PC-3 (cell line): ENCODE data around the gene EIF2B5. TPM values are rescaled to one million over a fixed set of nuclear protein-coding genes. Genes with fewer than 3 reads are reported as not detected.

Experiments
- ATAC-seq: fragments of 200-7000 bp; cut with Tn5 transposase; 2 replicates; pipeline ENCODE4 v1.9.1; 2020; ENCODE audit warnings: mild to moderate bottlenecking, moderate library complexity
- BruUV-seq: library from RNA; stranded (reverse); fragments of 400-500 nt; replicated peaks from 2 replicates; lab custom pipeline; 2021; lab: Mats Ljungman, UMichigan
- CTCF ChIA-PET: fragments of 300-600 bp; sonication (Branson Sonifier 250); formaldehyde crosslinking; loops from one replicate; lab custom pipeline; 2022; ENCODE audit warnings: antibody characterized with exemption; lab: Charles Lee
- POLR2A ChIA-PET: fragments of 300-600 bp; sonication (Branson Sonifier 250); formaldehyde crosslinking; loops from one replicate; lab custom pipeline; 2022; ENCODE audit warnings: antibody characterized with exemption; ENCODE audit not compliant: unreplicated experiment; lab: Charles Lee
- DNase-seq: peaks from one replicate; pipeline ENCODE4 v3.0.0-alpha.2; 2015
- H2AFZ ChIP-seq: fragments of 300-600 bp; sonication (generic); 2 replicates; pipeline ENCODE4 v1.6.0; 2016; ENCODE audit warnings: antibody characterized with exemption, low read length
- H3F3A ChIP-seq: fragments of 300-600 bp; sonication (generic); one replicate; pipeline ENCODE4 v1.6.0; 2017; ENCODE audit warnings: antibody characterized with exemption, low read length, control low read depth, mild to moderate bottlenecking; ENCODE audit not compliant: unreplicated experiment
- H3K27ac ChIP-seq: fragments of 300-600 bp; sonication (generic); 2 replicates; pipeline ENCODE4 v1.5.1; 2016; ENCODE audit warnings: mild to moderate bottlenecking, low read length
- H3K27me3 ChIP-seq: fragments of 300-600 bp; sonication (generic); 2 replicates; pipeline ENCODE4 v1.6.1; 2016; ENCODE audit warnings: low read length, mixed read lengths
- H3K36me3 ChIP-seq: fragments of 300-600 bp; sonication (generic); 2 replicates; pipeline ENCODE4 v1.6.1; 2016; ENCODE audit warnings: low read depth, mixed run types, low read length, mixed read lengths
- H3K4me1 ChIP-seq: fragments of 300-600 bp; sonication (generic); 2 replicates; pipeline ENCODE4 v1.5.1; 2016; ENCODE audit warnings: low read length; ENCODE audit not compliant: insufficient read depth
- H3K4me2 ChIP-seq: fragments of 300-600 bp; sonication (generic); 2 replicates; pipeline ENCODE4 v1.6.0; 2016; ENCODE audit warnings: low read length
- H3K4me3 ChIP-seq: fragments of 300-600 bp; sonication (generic); 2 replicates; pipeline ENCODE4 v1.5.1; 2016; ENCODE audit warnings: mild to moderate bottlenecking, low read length, mixed read lengths
- H3K79me2 ChIP-seq: fragments of 300-600 bp; sonication (generic); 2 replicates; pipeline ENCODE4 v1.6.1; 2017; ENCODE audit warnings: low read length, mixed read lengths
- H3K9ac ChIP-seq: fragments of 300-600 bp; sonication (generic); 2 replicates; pipeline ENCODE4 v1.6.0; 2016; ENCODE audit warnings: mild to moderate bottlenecking, low read length
- H3K9me2 ChIP-seq: fragments of 300-600 bp; sonication (generic); replicated peaks from 2 replicates; pipeline ENCODE4 v1.6.1; 2016; ENCODE audit warnings: mixed run types, low read length, mixed read lengths
- H3K9me3 ChIP-seq: fragments of 300-600 bp; sonication (generic); 2 replicates; pipeline ENCODE4 v1.6.1; 2016; ENCODE audit warnings: low read length, mixed read lengths
- H4K20me1 ChIP-seq: fragments of 300-600 bp; sonication (generic); 2 replicates; pipeline ENCODE4 v1.6.1; 2016; ENCODE audit warnings: low read length, mixed read lengths
- EZH2 ChIP-seq: fragments of 300-600 bp; sonication (generic); IDR thresholded peaks from one replicate; pipeline ENCODE4 v1.6.1; 2017; ENCODE audit warnings: antibody characterized with exemption, mild to moderate bottlenecking, low read length; ENCODE audit not compliant: unreplicated experiment
- EZH2phosphoT487 ChIP-seq: fragments of 300-600 bp; sonication (generic); IDR thresholded peaks from 2 replicates; pipeline ENCODE4 v1.6.1; 2018; ENCODE audit warnings: mild to moderate bottlenecking, antibody characterized with exemption, low read length, borderline replicate concordance
- intact Hi-C: fragments of 100-400 bp; cut with micrococcal nuclease; formaldehyde crosslinking; loops from 2 replicates; pipeline ENCODE4 v1.9.0; 2023
- total RNA-seq: library from RNA; depleted of rRNA; stranded (reverse); fragments of >200 nt; gene quantifications from 2 replicates; pipeline ENCODE4 v1.2.3, GENCODE V29; 2014
- TF ChIP-seq, protein P1 (sequence below): fragments of 300-600 bp; sonication (generic); conservative IDR thresholded peaks from 2 replicates; pipeline ENCODE4 v1.5.1; 2017; ENCODE audit warnings: antibody characterized with exemption, low read depth, mild to moderate bottlenecking, low read length

EIF2B5 gene
- total RNA-seq, 1 experiment from 2014 or later = 51.3 TPM

DNA sequence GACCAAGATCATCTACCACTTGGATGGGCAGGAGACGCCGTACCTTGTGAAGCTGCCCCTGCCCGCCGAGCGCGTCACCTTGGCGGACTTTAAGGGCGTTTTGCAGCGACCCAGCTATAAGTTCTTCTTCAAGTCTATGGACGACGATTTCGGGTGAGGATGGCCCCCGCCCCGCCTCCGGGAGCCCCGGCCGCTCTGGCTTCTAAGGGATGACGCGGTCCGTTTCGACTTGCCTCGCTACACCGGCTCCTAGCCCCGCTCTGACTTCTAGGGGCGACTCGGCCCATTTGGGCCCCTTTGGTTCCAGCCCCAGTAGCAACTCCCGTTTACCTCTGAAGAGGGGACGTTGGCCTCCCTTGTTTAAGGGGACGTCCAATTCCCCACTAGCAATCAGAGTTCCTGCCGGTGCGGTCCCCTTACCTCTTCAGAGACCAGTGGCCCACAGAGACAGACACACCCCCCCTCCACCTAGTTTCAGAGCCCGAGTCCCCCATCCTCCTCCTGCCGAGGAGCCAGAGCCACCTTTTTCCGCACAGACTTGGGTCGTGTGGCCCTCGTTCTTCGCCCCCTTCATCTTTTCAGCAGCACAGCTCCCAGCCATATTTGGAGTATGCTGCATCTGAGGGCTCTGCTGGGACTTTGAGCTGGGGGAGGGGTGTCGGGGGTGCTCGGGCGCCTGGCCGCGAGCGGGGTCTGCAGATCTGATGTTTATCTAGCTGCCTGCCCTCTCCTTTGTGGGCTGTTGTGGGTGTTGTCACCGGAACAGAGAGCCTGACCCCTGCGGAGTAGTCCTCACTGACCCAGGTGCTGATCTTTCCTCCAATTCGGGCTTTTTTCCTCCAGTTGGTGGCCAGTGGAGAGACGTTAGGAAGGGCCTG lies 20.7 kb downstream of the EIF2B5 start:
- Histone ChIP-seq H3K4me1 (peaks cover 21% of the 10 kb centered on the region), H3K4me2 (peak overlapping the region; percentile 95), H3K79me2 (peaks cover 46% of the 10 kb centered on the region), H3K27me3 (no peaks in the 10 kb centered on the region), H2AFZ (peak overlapping the region; percentile 78), H3K9me2 (no peaks in the 10 kb centered on the region), H4K20me1 (peaks cover 9% of the 10 kb centered on the region), H3K36me3 (no peaks in the 10 kb centered on the region), H3K9me3 (no peaks in the 10 kb centered on the region), H3K4me3 (peak overlapping the region; percentile 90), H3K9ac (peak overlapping the region; percentile 81), H3K27ac (peak overlapping the region; percentile 28; the same call in 1 of the 2 replicates), H3F3A (no peaks in the 10 kb centered on the region)
- peak; percentile 33 for DNase-seq
- POLR2A ChIA-PET = no interaction called here
- BruUV-seq = TSS peak; percentile 40
- TF ChIP-seq, protein P1, sequence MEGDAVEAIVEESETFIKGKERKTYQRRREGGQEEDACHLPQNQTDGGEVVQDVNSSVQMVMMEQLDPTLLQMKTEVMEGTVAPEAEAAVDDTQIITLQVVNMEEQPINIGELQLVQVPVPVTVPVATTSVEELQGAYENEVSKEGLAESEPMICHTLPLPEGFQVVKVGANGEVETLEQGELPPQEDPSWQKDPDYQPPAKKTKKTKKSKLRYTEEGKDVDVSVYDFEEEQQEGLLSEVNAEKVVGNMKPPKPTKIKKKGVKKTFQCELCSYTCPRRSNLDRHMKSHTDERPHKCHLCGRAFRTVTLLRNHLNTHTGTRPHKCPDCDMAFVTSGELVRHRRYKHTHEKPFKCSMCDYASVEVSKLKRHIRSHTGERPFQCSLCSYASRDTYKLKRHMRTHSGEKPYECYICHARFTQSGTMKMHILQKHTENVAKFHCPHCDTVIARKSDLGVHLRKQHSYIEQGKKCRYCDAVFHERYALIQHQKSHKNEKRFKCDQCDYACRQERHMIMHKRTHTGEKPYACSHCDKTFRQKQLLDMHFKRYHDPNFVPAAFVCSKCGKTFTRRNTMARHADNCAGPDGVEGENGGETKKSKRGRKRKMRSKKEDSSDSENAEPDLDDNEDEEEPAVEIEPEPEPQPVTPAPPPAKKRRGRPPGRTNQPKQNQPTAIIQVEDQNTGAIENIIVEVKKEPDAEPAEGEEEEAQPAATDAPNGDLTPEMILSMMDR = no peak
- TF ChIP-seq EZH2phosphoT487 = no peak
- TF ChIP-seq EZH2 = no peak
- CTCF ChIA-PET = no interaction called here
- intact Hi-C loops = loop anchor here (1.0 to 2.0 kb wide), 2 partner anchors 19 to 22 kb away; partner anchors contain the start of gene AP2M1
- peak; percentile 20 for ATAC-seq

DNA sequence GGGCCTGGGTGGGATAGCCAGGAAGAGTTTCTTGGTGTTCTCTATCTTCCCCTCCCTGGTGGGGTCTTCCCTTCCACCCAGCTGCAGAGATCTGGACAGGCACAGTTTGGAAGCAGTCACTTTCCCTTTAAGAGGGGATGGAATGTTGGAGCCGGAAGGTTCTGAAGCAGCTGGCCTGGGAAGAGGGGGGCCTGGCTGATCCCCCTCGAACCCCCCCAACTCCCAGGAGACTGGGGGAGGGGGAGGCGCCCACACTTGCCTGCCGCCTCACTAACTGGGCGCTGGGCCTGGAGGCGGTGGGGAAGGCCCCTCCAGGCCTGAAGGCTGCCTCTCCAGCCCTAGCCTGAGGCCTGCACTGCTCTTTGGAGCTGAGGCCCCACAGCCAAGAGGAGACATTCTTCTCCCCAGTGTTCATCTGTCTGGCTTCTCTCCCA lies 21.4 kb downstream of the EIF2B5 start:
- Histone ChIP-seq H2AFZ (0 out of 2 replicates have a peak overlapping the region, but pooled peaks have one; percentile 78), H3K27ac (no peak overlapping the region), H3K4me2 (peak overlapping the region; percentile 95), H3F3A (no peaks in the 10 kb centered on the region), H3K79me2 (peaks cover 53% of the 10 kb centered on the region), H3K4me1 (peaks cover 22% of the 10 kb centered on the region), H3K9me3 (no peaks in the 10 kb centered on the region), H3K9me2 (no peaks in the 10 kb centered on the region), H3K9ac (peak overlapping the region; percentile 81), H3K27me3 (no peaks in the 10 kb centered on the region), H3K36me3 (no peaks in the 10 kb centered on the region), H4K20me1 (peaks cover 9% of the 10 kb centered on the region), H3K4me3 (peak overlapping the region; percentile 90)
- TF ChIP-seq EZH2 (no peak), EZH2phosphoT487 (no peak)
- TF ChIP-seq, protein P1 = no peak
- ChIA-PET POLR2A (interaction anchor here (0.6 kb wide), 1 partner anchor 22 kb away, joined by 6 read pairs; no protein-coding TSS in a partner anchor), CTCF (interaction anchor here (0.6 kb wide), 1 partner anchor 130 kb away, joined by 3 read pairs; no protein-coding TSS in a partner anchor)
- intact Hi-C loops = loop anchor here (2.0 kb wide), 1 partner anchor 18 kb away; the partner anchor contains the start of gene AP2M1
- ATAC-seq (peak; percentile 13), DNase-seq (no peak)
- BruUV-seq = no TSS peak
